CD4-positive, CD25-positive, alpha-beta regulatory T cell (primary cell): ENCODE measurements around the gene HYAL1. TPM values are rescaled to one million over a fixed set of nuclear protein-coding genes. Genes with fewer than 3 reads are reported as not detected.

Experiments
- ATAC-seq, 2 donors: fragments of 150-1000 bp; cut with Tn5 transposase; one replicate each; pipeline ENCODE4 v1.10.0; 2021; ENCODE audit warnings: low read depth in 2 of 2, moderate number of reproducible peaks in 2 of 2, moderate library complexity in 1 of 2
- DNase-seq, 3 donors: peaks; one replicate each; pipeline versions ENCODE4 v3.0.0 to v3.0.0-alpha.2; 2012 to 2022; ENCODE audit warnings: mixed read lengths in 1 of 3
- H3K27ac ChIP-seq: one replicate; pipeline ENCODE4 v1.7.0; 2013; ENCODE audit warnings: mild to moderate bottlenecking, low read length; ENCODE audit not compliant: insufficient read depth, poor library complexity, severe bottlenecking
- H3K27me3 ChIP-seq: one replicate; pipeline ENCODE4 v1.7.0; 2013; ENCODE audit warnings: low read length; ENCODE audit not compliant: control insufficient read depth, insufficient read depth
- H3K36me3 ChIP-seq: one replicate; pipeline ENCODE4 v1.7.0; 2013; ENCODE audit warnings: mild to moderate bottlenecking, low read length, moderate library complexity; ENCODE audit not compliant: control insufficient read depth, insufficient read depth
- H3K4me1 ChIP-seq: 2 replicates; pipeline ENCODE4 v1.7.0; 2013; ENCODE audit warnings: mild to moderate bottlenecking, low read length; ENCODE audit not compliant: insufficient read depth, control insufficient read depth, poor library complexity, severe bottlenecking
- H3K4me3 ChIP-seq: one replicate; pipeline ENCODE4 v1.7.0; 2013; ENCODE audit warnings: low read depth, mild to moderate bottlenecking, low read length, moderate library complexity
- H3K9me3 ChIP-seq, 2 experiments: 1 replicate in 1 of 2; 2 replicates in 1 of 2; pipeline ENCODE4 v1.7.0; 2013; ENCODE audit warnings: low read length in 2 of 2, mild to moderate bottlenecking in 1 of 2, moderate library complexity in 1 of 2; ENCODE audit not compliant: control insufficient read depth in 2 of 2
- H3K27ac Mint-ChIP-seq, 3 donors: one replicate each; pipeline ENCODE4 v1.8.0; 2020 to 2022; ENCODE audit warnings: mild to moderate bottlenecking in 3 of 3, mixed read lengths in 3 of 3, moderate library complexity in 2 of 3
- H3K27me3 Mint-ChIP-seq: one replicate; pipeline ENCODE4 v1.8.0; 2022; ENCODE audit warnings: mild to moderate bottlenecking, mixed read lengths
- H3K36me3 Mint-ChIP-seq: one replicate; pipeline ENCODE4 v1.8.0; 2020; ENCODE audit warnings: mixed read lengths
- H3K4me1 Mint-ChIP-seq, 4 donors: one replicate each; pipeline ENCODE4 v1.8.0; 2020 to 2022; ENCODE audit warnings: mixed read lengths in 4 of 4, mild to moderate bottlenecking in 1 of 4
- H3K4me3 Mint-ChIP-seq, 4 donors: one replicate each; pipeline ENCODE4 v1.8.0; 2020 to 2022; ENCODE audit warnings: mild to moderate bottlenecking in 4 of 4, mixed read lengths in 4 of 4, moderate library complexity in 3 of 4
- H3K9me3 Mint-ChIP-seq, 7 donors: one replicate each; pipeline ENCODE4 v1.8.0; 2020 to 2022; ENCODE audit warnings: mixed read lengths in 7 of 7, mild to moderate bottlenecking in 3 of 7, moderate library complexity in 2 of 7
- polyA plus RNA-seq, 4 donors: library from polyadenylated mRNA; unstranded; fragments of 300-500 nt; fragmentation: Illumina TruSeq; gene quantifications; one replicate each; pipeline ENCODE4 v1.2.3, GENCODE V29; 2021
- total RNA-seq: library from RNA; stranded (reverse); gene quantifications from one replicate; pipeline ENCODE4 v1.2.3, GENCODE V29; 2022

Gene HYAL1
- total and polyA plus RNA-seq, 5 donors from 2014 or later = 0.07 to 0.35 (median 0.21) TPM; not detected in 1

- no peaks in the 10 kb centered on the region for H3K9me3 ChIP-seq
- H3K9me3 Mint-ChIP-seq = peaks cover 0 to 2% (median 0%) of the 10 kb centered on the region in 7 donors
- H3K27me3 ChIP-seq = peaks cover 6% of the 10 kb centered on the region
- H3K36me3 Mint-ChIP-seq = no peaks in the 10 kb centered on the region
- DNase-seq = no peak
- no peak for ATAC-seq
- peaks cover 21% of the 10 kb centered on the region for H3K4me1 ChIP-seq
- H3K36me3 ChIP-seq = no peaks in the 10 kb centered on the region
- peaks cover 0 to 23% (median 15%) of the 10 kb centered on the region in 4 donors for H3K4me1 Mint-ChIP-seq
- no peak overlapping the region for H3K4me3 ChIP-seq
- H3K4me3 Mint-ChIP-seq = no peak overlapping the region
- no peak overlapping the region for H3K27ac ChIP-seq
- peaks cover 41% of the 10 kb centered on the region for H3K27me3 Mint-ChIP-seq
- H3K27ac Mint-ChIP-seq = no peak overlapping the region
These were observed 32.8 kb downstream of the HYAL1 start for GRCh38 chr3:50270422-50271224.

- no peak overlapping the region for H3K4me3 Mint-ChIP-seq
- peaks cover 6% of the 10 kb centered on the region for H3K27me3 ChIP-seq
These were observed 33.4 kb downstream of the HYAL1 start for GRCh38 chr3:50269977-50270413.

GRCh38 chr3:50269460-50269859 is 33.9 kb downstream of the HYAL1 start:
- Mint-ChIP-seq H3K36me3 (no peaks in the 10 kb centered on the region), H3K4me1 (peaks cover 0 to 16% (median 11%) of the 10 kb centered on the region in 4 donors), H3K4me3 (no peak overlapping the region), H3K9me3 (peaks cover 0 to 2% (median 0%) of the 10 kb centered on the region in 7 donors), H3K27me3 (peaks cover 30% of the 10 kb centered on the region), H3K27ac (no peak overlapping the region)
- Histone ChIP-seq H3K36me3 (no peaks in the 10 kb centered on the region), H3K27ac (no peak overlapping the region), H3K9me3 (no peaks in the 10 kb centered on the region), H3K4me1 (peaks cover 14% of the 10 kb centered on the region), H3K4me3 (no peak overlapping the region), H3K27me3 (peaks cover 4% of the 10 kb centered on the region)
- ATAC-seq (no peak), DNase-seq (no peak)

More at GRCh38 chr3:50269977-50270413, 33.4 kb downstream of the HYAL1 start:
- Mint-ChIP-seq H3K27ac (peak overlapping the region in 1 of 3 donors; percentile 74), H3K4me1 (peaks cover 0 to 18% (median 14%) of the 10 kb centered on the region in 4 donors), H3K27me3 (peaks cover 36% of the 10 kb centered on the region), H3K36me3 (no peaks in the 10 kb centered on the region), H3K9me3 (peaks cover 0 to 2% (median 0%) of the 10 kb centered on the region in 7 donors)
- H3K4me3 ChIP-seq = no peak overlapping the region
- no peaks in the 10 kb centered on the region for H3K9me3 ChIP-seq
- H3K27ac ChIP-seq = no peak overlapping the region
- H3K4me1 ChIP-seq = peaks cover 15% of the 10 kb centered on the region
- no peaks in the 10 kb centered on the region for H3K36me3 ChIP-seq
- DNase-seq (no peak), ATAC-seq (no peak)

- no peak for DNase-seq
- peaks cover 0 to 2% (median 0%) of the 10 kb centered on the region in 7 donors for H3K9me3 Mint-ChIP-seq
- no peak for ATAC-seq
- H3K4me3 ChIP-seq = no peak within 1 kb of the TSS
- H3K36me3 Mint-ChIP-seq = no peaks in the 10 kb centered on the region
- H3K27me3 Mint-ChIP-seq = peaks cover 28% of the 10 kb centered on the region
- no peaks in the 10 kb centered on the region for H3K36me3 ChIP-seq
- H3K9me3 ChIP-seq = no peaks in the 10 kb centered on the region
- H3K27ac ChIP-seq = no peak within 1 kb of the TSS
- no peaks in the 10 kb centered on the region for H3K27me3 ChIP-seq
- peaks cover 0 to 10% (median 7%) of the 10 kb centered on the region in 4 donors for H3K4me1 Mint-ChIP-seq
- peaks cover 8% of the 10 kb centered on the region for H3K4me1 ChIP-seq
- H3K4me3 Mint-ChIP-seq = no peak within 1 kb of the TSS
- H3K27ac Mint-ChIP-seq = peak within 1 kb of the TSS in 1 of 3 donors; percentile 74
These were observed 34.5 kb downstream of the HYAL1 start, which contains the start of gene SEMA3B for GRCh38 chr3:50268703-50269451. Gene SEMA3B, plus strand, starts transcription at chr3:50269147. Its CDS starts 94 bp downstream, at chr3:50269241.

- H3K4me3 Mint-ChIP-seq = no peak overlapping the region
- H3K4me1 Mint-ChIP-seq = peaks cover 0 to 10% (median 6%) of the 10 kb centered on the region in 4 donors
- H3K36me3 ChIP-seq = no peaks in the 10 kb centered on the region
- no peaks in the 10 kb centered on the region for H3K9me3 ChIP-seq
- no peak for DNase-seq
- H3K4me1 ChIP-seq = peaks cover 4% of the 10 kb centered on the region
- no peaks in the 10 kb centered on the region for H3K27me3 ChIP-seq
- no peak overlapping the region for H3K27ac ChIP-seq
- no peak overlapping the region for H3K27ac Mint-ChIP-seq
- peaks cover 28% of the 10 kb centered on the region for H3K27me3 Mint-ChIP-seq
- no peak for ATAC-seq
- no peaks in the 10 kb centered on the region for H3K36me3 Mint-ChIP-seq
- H3K4me3 ChIP-seq = no peak overlapping the region
- peaks cover 0 to 2% (median 0%) of the 10 kb centered on the region in 7 donors for H3K9me3 Mint-ChIP-seq
These were observed 35.1 kb downstream of the HYAL1 start for GRCh38 chr3:50268276-50268675.

GRCh38 chr3:50267280-50267913 is 36.0 kb downstream of the HYAL1 start:
- no peaks in the 10 kb centered on the region for H3K36me3 Mint-ChIP-seq
- no peak for ATAC-seq
- H3K4me3 Mint-ChIP-seq = no peak overlapping the region

GRCh38 chr3:50266836-50267235 is 36.5 kb downstream of the HYAL1 start:
- Mint-ChIP-seq H3K4me1 (peaks cover 0 to 4% (median 1%) of the 10 kb centered on the region in 4 donors), H3K36me3 (no peaks in the 10 kb centered on the region), H3K4me3 (no peak overlapping the region), H3K9me3 (peaks cover 0 to 2% (median 0%) of the 10 kb centered on the region in 7 donors), H3K27me3 (peaks cover 18% of the 10 kb centered on the region), H3K27ac (no peak overlapping the region)
- Histone ChIP-seq H3K4me1 (no peaks in the 10 kb centered on the region), H3K27ac (no peak overlapping the region), H3K27me3 (no peaks in the 10 kb centered on the region), H3K9me3 (no peaks in the 10 kb centered on the region), H3K4me3 (no peak overlapping the region), H3K36me3 (no peaks in the 10 kb centered on the region)
- DNase-seq = no peak
- ATAC-seq = no peak

More at GRCh38 chr3:50267280-50267913, 36.0 kb downstream of the HYAL1 start:
- no peaks in the 10 kb centered on the region for H3K9me3 ChIP-seq
- peaks cover 22% of the 10 kb centered on the region for H3K27me3 Mint-ChIP-seq
- peaks cover 0 to 5% (median 1%) of the 10 kb centered on the region in 4 donors for H3K4me1 Mint-ChIP-seq
- H3K4me1 ChIP-seq = no peaks in the 10 kb centered on the region
- H3K9me3 Mint-ChIP-seq = peaks cover 0 to 2% (median 0%) of the 10 kb centered on the region in 7 donors
- H3K27me3 ChIP-seq = no peaks in the 10 kb centered on the region
- no peak for DNase-seq
- no peak overlapping the region for H3K27ac ChIP-seq
- H3K4me3 ChIP-seq = no peak overlapping the region
- no peaks in the 10 kb centered on the region for H3K36me3 ChIP-seq
- no peak overlapping the region for H3K27ac Mint-ChIP-seq
